ENCODE measurements around the gene KRT84. TPM values are rescaled to one million over a fixed set of nuclear protein-coding genes. Genes with fewer than 3 reads are reported as not detected.

KRT84 gene
- total and polyA plus RNA-seq, 10 of the 15 experiments (the other 5 are each of a cell fraction or from before 2014, with no cell fraction given): not detected

- FAIRE-seq (no peak), ATAC-seq (no peak), DNase-seq (ENCODE audit: low read depth, low spot score) (no peak)
- in situ Hi-C loops (cut with MboI) (no loop called here), intact Hi-C loops (cut with micrococcal nuclease; ENCODE audit: unreplicated experiment) (loop anchor here (10.0 kb wide), 1 partner anchor 135 kb away; no protein-coding TSS in a partner anchor)
- RAD21 ChIA-PET (ENCODE audit: unreplicated experiment): no interaction called here
- SMC1A ChIA-PET (ENCODE audit: uncharacterized antibody, unreplicated experiment): no interaction called here
- POLR2A ChIA-PET: no interaction called here
- Histone ChIP-seq H3K27ac (ENCODE audit: control insufficient read depth, insufficient read depth) (no peak overlapping the region), H3K4me2 (ENCODE audit: control insufficient read depth, insufficient read depth) (no peak overlapping the region), H3K27me3 (replicated peaks in 1 of 2; ENCODE audit: control insufficient read depth in 2 of 2, insufficient read depth in 2 of 2, low read length in 1 of 2) (peaks cover 2 to 4% of the 10 kb centered on the region in 2 experiments; a peak in 3 of 4 replicates), H3K4me3 (no peak overlapping the region), H4K20me1 (ENCODE audit: control insufficient read depth, insufficient read depth) (no peaks in the 10 kb centered on the region), H3K9me3 (replicated peaks; ENCODE audit: control insufficient read depth, insufficient read depth, low read length) (no peaks in the 10 kb centered on the region), H3K9ac (ENCODE audit: control insufficient read depth, insufficient read depth, low read length) (no peak overlapping the region), H2AFZ (ENCODE audit: control insufficient read depth, low read depth, low read length) (no peak overlapping the region), H3K79me2 (ENCODE audit: control insufficient read depth, insufficient read depth, low read length) (no peaks in the 10 kb centered on the region), H3K36me3 (ENCODE audit: control insufficient read depth in 2 of 2, insufficient read depth in 2 of 2, low read length in 1 of 2) (no peaks in the 10 kb centered on the region), H3K4me1 (ENCODE audit: control insufficient read depth, insufficient read depth, low read length) (no peaks in the 10 kb centered on the region)
- CTCF ChIA-PET: interaction anchor here (0.7 kb wide), 1 partner anchor 148 kb away, joined by 3 read pairs; no protein-coding TSS in a partner anchor
- TF ChIP-seq BMI1 (IDR thresholded peaks at IDR 0.05; ENCODE audit: borderline replicate concordance) (no peak), NFXL1 (IDR thresholded peaks at IDR 0.05; ENCODE audit: borderline replicate concordance) (no peak), ZNF24 (IDR thresholded peaks at IDR 0.05) (no peak), ZBED1 (IDR thresholded peaks at IDR 0.05; ENCODE audit: borderline replicate concordance) (no peak), IRF4 (IDR thresholded peaks at IDR 0.05; ENCODE audit: low read depth, low read length) (no peak), RBBP5 (conservative IDR thresholded peaks at IDR 0.05) (no peak), KLF5 (IDR thresholded peaks at IDR 0.05; ENCODE audit: partially characterized antibody) (no peak)
- no TSS peak for BruUV-seq (replicated peaks)
- 0% methylated on average over 6 of the region's 6 CpGs for WGBS (ENCODE audit: insufficient coverage, insufficient replicate concordance, low lambda C conversion rate, missing lambda C conversion rate)
These were observed 15.6 kb downstream of the KRT84 start for GRCh38 chr12:52369809-52370208.

- H3K27me3 ChIP-seq (replicated peaks in 1 of 2; ENCODE audit: control insufficient read depth in 2 of 2, insufficient read depth in 2 of 2, low read length in 1 of 2): peaks cover 2 to 4% of the 10 kb centered on the region in 2 experiments; a peak in 3 of 4 replicates
- ATAC-seq: no peak
- no peak for FAIRE-seq
- POLR2A ChIA-PET: no interaction called here
- no TSS peak for BruUV-seq (replicated peaks)
- SMC1A ChIA-PET (ENCODE audit: uncharacterized antibody, unreplicated experiment): no interaction called here
- H3K79me2 ChIP-seq (ENCODE audit: control insufficient read depth, insufficient read depth, low read length): no peaks in the 10 kb centered on the region
- intact Hi-C loops (cut with micrococcal nuclease; ENCODE audit: unreplicated experiment) (no loop called here), in situ Hi-C loops (cut with MboI) (no loop called here)
- H3K4me3 ChIP-seq: no peak overlapping the region
- no peaks in the 10 kb centered on the region for H3K9me3 ChIP-seq (replicated peaks; ENCODE audit: control insufficient read depth, insufficient read depth, low read length)
- no peak overlapping the region for H3K4me2 ChIP-seq (ENCODE audit: control insufficient read depth, insufficient read depth)
- RAD21 ChIA-PET (ENCODE audit: unreplicated experiment): no interaction called here
- H3K27ac ChIP-seq (ENCODE audit: control insufficient read depth, insufficient read depth): no peak overlapping the region
- no peaks in the 10 kb centered on the region for H3K4me1 ChIP-seq (ENCODE audit: control insufficient read depth, insufficient read depth, low read length)
- no peak overlapping the region for H3K9ac ChIP-seq (ENCODE audit: control insufficient read depth, insufficient read depth, low read length)
- no peaks in the 10 kb centered on the region for H3K36me3 ChIP-seq (ENCODE audit: control insufficient read depth in 2 of 2, insufficient read depth in 2 of 2, low read length in 1 of 2)
- DNase-seq (ENCODE audit: low read depth, low spot score): no peak
- no peaks in the 10 kb centered on the region for H4K20me1 ChIP-seq (ENCODE audit: control insufficient read depth, insufficient read depth)
- 0% methylated on average over 3 of the region's 3 CpGs for WGBS (ENCODE audit: insufficient coverage, insufficient replicate concordance, low lambda C conversion rate, missing lambda C conversion rate)
- H2AFZ ChIP-seq (ENCODE audit: control insufficient read depth, low read depth, low read length): no peak overlapping the region
- CTCF ChIA-PET: interaction anchor here (0.7 to 1.4 kb wide), 3 partner anchors 147 to 515 kb away, joined by 3 to 5 read pairs (median 5); no protein-coding TSS in a partner anchor
- TF ChIP-seq NKRF (conservative IDR thresholded peaks at IDR 0.05) (no peak), STAT1 (conservative IDR thresholded peaks at IDR 0.05) (no peak), MLLT1 (IDR thresholded peaks at IDR 0.05) (no peak), MAX (IDR thresholded peaks at IDR 0.05; ENCODE audit: low read depth, low read length) (no peak), PKNOX1 (IDR thresholded peaks at IDR 0.05) (no peak), SIX5 (IDR thresholded peaks at IDR 0.05; ENCODE audit: low read depth, low read length, severe bottlenecking) (no peak)
These were observed 16.2 kb downstream of the KRT84 start for GRCh38 chr12:52369211-52369610.

Measured in GM12878 (cell line).